Gastrocnemius medialis (tissue), 4 donors: ENCODE data around the gene ANKRD40. TPM values are rescaled to one million over a fixed set of nuclear protein-coding genes. Genes with fewer than 3 reads are reported as not detected.

Source experiments
- ATAC-seq, 2 donors: fragments of 150-250 bp; one replicate each; pipeline ENCODE4 v1.9.1; 2016
- DNase-seq, 2 donors: peaks; one replicate each; pipeline ENCODE4 v3.0.0-alpha.2; 2019
- H3K27ac ChIP-seq, 4 donors: fragments of 200-600 bp; sonication (generic); 1 replicate in 1 of 4; 2 replicates in 3 of 4; pipeline ENCODE4 v1.5.1; 2016 to 2018; ENCODE audit warnings: mild to moderate bottlenecking in 2 of 4, moderate library complexity in 1 of 4
- H3K27me3 ChIP-seq, 3 donors: fragments of 200-600 bp; sonication (generic) in 2 of 3; 1 replicate in 1 of 3; 2 replicates in 2 of 3; pipeline versions ENCODE4 v1.5.1 to v1.6.0; 2016 to 2019; ENCODE audit warnings: mild to moderate bottlenecking in 1 of 3, moderate library complexity in 1 of 3
- H3K36me3 ChIP-seq, 2 donors: fragments of 200-600 bp; sonication (generic) in 1 of 2; one replicate each; pipeline ENCODE4 v1.5.1; 2017 to 2018
- H3K4me1 ChIP-seq, 2 donors: fragments of 200-600 bp; sonication (generic) in 1 of 2; one replicate each; pipeline ENCODE4 v1.5.1; 2016 to 2017; ENCODE audit warnings: mild to moderate bottlenecking in 2 of 2
- H3K4me3 ChIP-seq, 4 donors: fragments of 200-600 bp; sonication (generic) in 3 of 4; 1 replicate in 1 of 4; 2 replicates in 3 of 4; pipeline ENCODE4 v1.5.1; 2016 to 2019; ENCODE audit warnings: mild to moderate bottlenecking in 2 of 4
- H3K9me3 ChIP-seq, 3 donors: fragments of 200-600 bp; sonication (generic) in 2 of 3; 1 replicate in 1 of 3; 2 replicates in 2 of 3; pipeline ENCODE4 v1.5.1; 2016 to 2019
- POLR2A ChIP-seq, 2 donors: fragments of 450-650 bp; IDR thresholded peaks; one replicate each; pipeline ENCODE4 v1.6.1; 2017; ENCODE audit warnings: antibody characterized with exemption in 2 of 2, mild to moderate bottlenecking in 2 of 2, moderate library complexity in 2 of 2
- in situ Hi-C, 4 donors: fragments of 200-750 bp; cut with MboI; loops; one replicate each; pipeline versions ENCODE4 v1.15.0 to v1.8.0; 2017; ENCODE audit warnings: low sequenced_read_pairs in 4 of 4
- intact Hi-C: fragments of 100-400 bp; cut with DNase I; formaldehyde crosslinking; loops from one replicate; pipeline ENCODE4 v1.15.1; 2023; ENCODE audit warnings: low total_unique reads
- total RNA-seq, 4 donors: library from RNA; depleted of rRNA; stranded (reverse); fragments of >200 nt; gene quantifications; one replicate each; pipeline versions ENCODE4 v1.1.0 to v1.2.3, GENCODE V29; 2016
- TF ChIP-seq, protein P1 (sequence below), 5 experiments: fragments of 450-650 bp in 3 of 5; fragments of 200-600 bp in 2 of 5; sonication (generic) in 2 of 5; IDR thresholded peaks in 4 of 5; conservative IDR thresholded peaks in 1 of 5; 1 replicate in 4 of 5; 2 replicates in 1 of 5; pipeline ENCODE4 v1.5.1; 2016 to 2019; ENCODE audit warnings: antibody characterized with exemption in 5 of 5, mild to moderate bottlenecking in 3 of 5, moderate library complexity in 3 of 5

ANKRD40 gene
- total RNA-seq, 4 donors from 2014 or later, result 97.3 to 135 (median 112) TPM

DNA sequence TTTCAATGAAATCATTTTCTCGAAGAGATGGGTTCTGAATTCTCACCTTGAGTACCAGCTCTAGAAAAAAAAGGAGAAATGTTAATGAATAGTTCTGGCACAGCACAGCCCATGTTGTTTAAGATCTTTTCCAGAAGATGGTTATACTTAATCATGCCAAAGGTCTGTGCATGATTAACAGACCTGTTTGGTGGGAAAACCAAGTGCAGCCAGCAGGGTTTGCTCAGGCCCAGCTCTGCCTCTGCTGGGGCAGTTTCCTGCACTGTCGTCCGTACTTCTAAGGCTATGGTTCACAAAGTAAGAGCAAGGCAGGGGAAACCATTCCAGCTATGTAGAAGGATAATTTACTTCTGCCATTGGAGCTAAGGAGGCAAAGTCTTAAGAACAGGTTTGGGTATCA is 10.7 kb downstream of the ANKRD40 start:
- in situ Hi-C loops, result loop anchor here (10.0 kb wide), 3 partner anchors 62 to 152 kb away; partner anchors contain the start of genes SPATA20 (in 3 of the 4) and ABCC3 (in 2 of the 4)
- intact Hi-C loops, result no loop called here
- H3K4me1 ChIP-seq, result no peaks in the 10 kb centered on the region
- TF ChIP-seq POLR2A (IDR thresholded peaks at IDR 0.05), result no peak
- TF ChIP-seq, protein P1, sequence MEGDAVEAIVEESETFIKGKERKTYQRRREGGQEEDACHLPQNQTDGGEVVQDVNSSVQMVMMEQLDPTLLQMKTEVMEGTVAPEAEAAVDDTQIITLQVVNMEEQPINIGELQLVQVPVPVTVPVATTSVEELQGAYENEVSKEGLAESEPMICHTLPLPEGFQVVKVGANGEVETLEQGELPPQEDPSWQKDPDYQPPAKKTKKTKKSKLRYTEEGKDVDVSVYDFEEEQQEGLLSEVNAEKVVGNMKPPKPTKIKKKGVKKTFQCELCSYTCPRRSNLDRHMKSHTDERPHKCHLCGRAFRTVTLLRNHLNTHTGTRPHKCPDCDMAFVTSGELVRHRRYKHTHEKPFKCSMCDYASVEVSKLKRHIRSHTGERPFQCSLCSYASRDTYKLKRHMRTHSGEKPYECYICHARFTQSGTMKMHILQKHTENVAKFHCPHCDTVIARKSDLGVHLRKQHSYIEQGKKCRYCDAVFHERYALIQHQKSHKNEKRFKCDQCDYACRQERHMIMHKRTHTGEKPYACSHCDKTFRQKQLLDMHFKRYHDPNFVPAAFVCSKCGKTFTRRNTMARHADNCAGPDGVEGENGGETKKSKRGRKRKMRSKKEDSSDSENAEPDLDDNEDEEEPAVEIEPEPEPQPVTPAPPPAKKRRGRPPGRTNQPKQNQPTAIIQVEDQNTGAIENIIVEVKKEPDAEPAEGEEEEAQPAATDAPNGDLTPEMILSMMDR (IDR thresholded peaks at IDR 0.05 in 4 of 5, conservative IDR thresholded peaks at IDR 0.05 in 1 of 5), result no peak
- ATAC-seq (no peak), DNase-seq (no peak)
- no peak overlapping the region for H3K4me3 ChIP-seq
- no peaks in the 10 kb centered on the region for H3K27me3 ChIP-seq
- no peaks in the 10 kb centered on the region for H3K9me3 ChIP-seq
- peaks cover 0 to 84% of the 10 kb centered on the region in 2 donors for H3K36me3 ChIP-seq
- no peak overlapping the region for H3K27ac ChIP-seq

GRCh38 chr17:50696365-50696879 is 11.3 kb downstream of the ANKRD40 start:
- peaks cover 0 to 84% of the 10 kb centered on the region in 2 donors for H3K36me3 ChIP-seq
- H3K9me3 ChIP-seq, result no peaks in the 10 kb centered on the region
- intact Hi-C loops, result no loop called here
- no peaks in the 10 kb centered on the region for H3K4me1 ChIP-seq
- in situ Hi-C loops, result loop anchor here (10.0 kb wide), 3 partner anchors 62 to 152 kb away; partner anchors contain the start of genes SPATA20 (in 3 of the 4) and ABCC3 (in 2 of the 4)
- no peak overlapping the region for H3K4me3 ChIP-seq
- ATAC-seq (no peak), DNase-seq (no peak)
- no peak for TF ChIP-seq POLR2A (IDR thresholded peaks at IDR 0.05)
- TF ChIP-seq, protein P1 (IDR thresholded peaks at IDR 0.05 in 4 of 5, conservative IDR thresholded peaks at IDR 0.05 in 1 of 5), result no peak
- H3K27me3 ChIP-seq, result no peaks in the 10 kb centered on the region
- H3K27ac ChIP-seq, result no peak overlapping the region

GRCh38 chr17:50693036-50693682 is 14.6 kb downstream of the ANKRD40 start:
- no peak overlapping the region for H3K27ac ChIP-seq
- no peak for DNase-seq
- TF ChIP-seq, protein P1 (IDR thresholded peaks at IDR 0.05 in 4 of 5, conservative IDR thresholded peaks at IDR 0.05 in 1 of 5), result no peak
- no peak for TF ChIP-seq POLR2A (IDR thresholded peaks at IDR 0.05)

DNA sequence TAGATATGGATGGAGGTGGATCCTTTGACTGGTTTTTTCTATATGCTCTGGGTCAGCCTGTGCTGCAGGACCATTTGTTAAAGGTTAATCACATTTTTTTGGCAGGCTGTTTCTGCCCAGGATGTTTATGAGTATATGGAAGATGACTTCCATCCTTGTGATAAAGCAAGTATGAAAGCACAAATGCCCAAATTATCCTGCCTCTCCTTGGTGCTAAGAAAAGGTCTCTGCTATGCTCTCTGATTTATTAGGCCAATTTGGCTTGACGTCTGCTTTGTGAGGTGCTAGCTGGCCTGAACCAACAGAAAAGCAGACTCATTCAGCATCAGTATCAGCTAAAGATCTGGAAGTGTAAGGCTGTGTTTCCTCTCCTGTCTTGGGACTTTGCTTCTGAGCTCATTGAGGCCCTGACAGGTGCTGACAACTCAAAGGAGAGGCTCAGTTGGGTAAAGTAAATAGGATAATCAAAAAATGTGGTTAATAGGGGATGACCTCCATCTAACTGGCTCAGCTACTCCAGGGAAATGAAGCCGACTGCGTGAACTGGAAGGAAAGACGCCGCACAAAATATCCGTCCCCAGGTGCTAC is 15.2 kb downstream of the ANKRD40 start:
- TF ChIP-seq, protein P1 (IDR thresholded peaks at IDR 0.05 in 4 of 5, conservative IDR thresholded peaks at IDR 0.05 in 1 of 5), result no peak
- no peak for TF ChIP-seq POLR2A (IDR thresholded peaks at IDR 0.05)
- in situ Hi-C loops, result loop anchor here (10.0 kb wide), 3 partner anchors 58 to 148 kb away; partner anchors contain the start of genes SPATA20 (in 3 of the 4) and ABCC3 (in 2 of the 4)
- intact Hi-C loops, result no loop called here
- ATAC-seq, result no peak
- no peak overlapping the region for H3K27ac ChIP-seq
- no peak overlapping the region for H3K4me3 ChIP-seq
- H3K27me3 ChIP-seq, result no peaks in the 10 kb centered on the region
- DNase-seq, result no peak
- H3K9me3 ChIP-seq, result no peaks in the 10 kb centered on the region
- peaks cover 0 to 53% of the 10 kb centered on the region in 2 donors for H3K36me3 ChIP-seq
- H3K4me1 ChIP-seq, result peaks cover 0 to 2% of the 10 kb centered on the region in 2 donors

More at GRCh38 chr17:50693036-50693682, 14.6 kb downstream of the ANKRD40 start:
- Histone ChIP-seq H3K36me3 (peaks cover 0 to 59% of the 10 kb centered on the region in 2 donors), H3K4me3 (no peak overlapping the region), H3K27me3 (no peaks in the 10 kb centered on the region), H3K4me1 (no peaks in the 10 kb centered on the region), H3K9me3 (no peaks in the 10 kb centered on the region)
- intact Hi-C loops (no loop called here), in situ Hi-C loops (loop anchor here (10.0 kb wide), 3 partner anchors 58 to 148 kb away; partner anchors contain the start of genes SPATA20 (in 3 of the 4) and ABCC3 (in 2 of the 4))
- no peak for ATAC-seq
